Measurements from ENCODE around the gene MYH14.
"Not testable (repeated sequence)": the region's sequence is repeated elsewhere in the genome, so short reads cannot be mapped to it uniquely, and the experiment has no call there.

The MYH14 gene

GRCh38 chr19:50324331-50324730 lies 120.9 kb downstream of the MYH14 start:
- peaks cover 19% of the 10 kb centered on the region for H3K4me1 Mint-ChIP-seq
- ATAC-seq (replicated peaks; ENCODE audit: extremely low read depth, poor library complexity, severe bottlenecking) (no peak), DNase-seq (ENCODE audit: low spot score in 2 of 2) (no peak)
- H3K27ac Mint-ChIP-seq (ENCODE audit: low read depth) = no peak overlapping the region
- peaks cover 79% of the 10 kb centered on the region for H3K27me3 Mint-ChIP-seq
- H3K36me3 Mint-ChIP-seq (ENCODE audit: insufficient read depth) = peaks cover 12% of the 10 kb centered on the region
- H3K9me3 Mint-ChIP-seq = peaks cover under 1% of the 10 kb centered on the region
- no peak overlapping the region for H3K4me3 Mint-ChIP-seq

- Mint-ChIP-seq H3K9me3 (peaks cover 7% of the 10 kb centered on the region), H3K27me3 (peaks cover 81% of the 10 kb centered on the region), H3K36me3 (ENCODE audit: insufficient read depth) (peaks cover 19% of the 10 kb centered on the region), H3K4me3 (no peak overlapping the region), H3K27ac (ENCODE audit: low read depth) (no peak overlapping the region), H3K4me1 (peaks cover 30% of the 10 kb centered on the region)
- ATAC-seq (replicated peaks; ENCODE audit: extremely low read depth, poor library complexity, severe bottlenecking) (peak; percentile 29), DNase-seq (ENCODE audit: low spot score in 2 of 2) (peak; percentile 50 to 53)
Observed at GRCh38 chr19:50325310-50326100, 122.1 kb downstream of the MYH14 start.

- H3K27ac Mint-ChIP-seq (ENCODE audit: low read depth) = no peak overlapping the region
- peaks cover 81% of the 10 kb centered on the region for H3K27me3 Mint-ChIP-seq
- H3K36me3 Mint-ChIP-seq (ENCODE audit: insufficient read depth) = peaks cover 21% of the 10 kb centered on the region
- ATAC-seq (replicated peaks; ENCODE audit: extremely low read depth, poor library complexity, severe bottlenecking) = no peak
- no peak for DNase-seq (ENCODE audit: low spot score in 2 of 2)
- peaks cover 7% of the 10 kb centered on the region for H3K9me3 Mint-ChIP-seq
- H3K4me3 Mint-ChIP-seq = peak overlapping the region; percentile 71
- H3K4me1 Mint-ChIP-seq = peaks cover 37% of the 10 kb centered on the region
Observed at GRCh38 chr19:50326101-50326664, 122.8 kb downstream of the MYH14 start.

GRCh38 chr19:50327013-50327412 lies 123.6 kb downstream of the MYH14 start:
- Mint-ChIP-seq H3K27ac (ENCODE audit: low read depth) (peak overlapping the region; percentile 5), H3K4me1 (peaks cover 44% of the 10 kb centered on the region), H3K4me3 (peak overlapping the region; percentile 71), H3K9me3 (peaks cover 7% of the 10 kb centered on the region), H3K36me3 (ENCODE audit: insufficient read depth) (peaks cover 22% of the 10 kb centered on the region), H3K27me3 (peaks cover 82% of the 10 kb centered on the region)
- DNase-seq (ENCODE audit: low spot score in 2 of 2) (no peak), ATAC-seq (replicated peaks; ENCODE audit: extremely low read depth, poor library complexity, severe bottlenecking) (no peak)

- Mint-ChIP-seq H3K27ac (ENCODE audit: low read depth) (peak overlapping the region; percentile 5), H3K27me3 (peaks cover 82% of the 10 kb centered on the region), H3K36me3 (ENCODE audit: insufficient read depth) (peaks cover 24% of the 10 kb centered on the region), H3K9me3 (peaks cover 7% of the 10 kb centered on the region), H3K4me1 (peaks cover 45% of the 10 kb centered on the region), H3K4me3 (peak overlapping the region; percentile 71)
- no peak for ATAC-seq (replicated peaks; ENCODE audit: extremely low read depth, poor library complexity, severe bottlenecking)
- no peak for DNase-seq (ENCODE audit: low spot score in 2 of 2)
Observed at GRCh38 chr19:50327461-50328223, 124.2 kb downstream of the MYH14 start.

- H3K36me3 Mint-ChIP-seq (ENCODE audit: insufficient read depth) = peaks cover 24% of the 10 kb centered on the region
- peaks cover 48% of the 10 kb centered on the region for H3K4me1 Mint-ChIP-seq
- no peak for ATAC-seq (replicated peaks; ENCODE audit: extremely low read depth, poor library complexity, severe bottlenecking)
- peaks cover 86% of the 10 kb centered on the region for H3K27me3 Mint-ChIP-seq
- H3K9me3 Mint-ChIP-seq = peaks cover 7% of the 10 kb centered on the region
- DNase-seq (ENCODE audit: low spot score in 2 of 2) = no peak
- no peak overlapping the region for H3K4me3 Mint-ChIP-seq
- no peak overlapping the region for H3K27ac Mint-ChIP-seq (ENCODE audit: low read depth)
Observed at GRCh38 chr19:50328224-50328872, 124.9 kb downstream of the MYH14 start.

GRCh38 chr19:50328873-50329145 lies 125.4 kb downstream of the MYH14 start:
- Mint-ChIP-seq H3K27ac (ENCODE audit: low read depth) (no peak overlapping the region), H3K36me3 (ENCODE audit: insufficient read depth) (peaks cover 28% of the 10 kb centered on the region), H3K4me1 (peaks cover 53% of the 10 kb centered on the region), H3K27me3 (peaks cover 82% of the 10 kb centered on the region), H3K4me3 (peak overlapping the region; percentile 47), H3K9me3 (peaks cover 7% of the 10 kb centered on the region)
- no peak for DNase-seq (ENCODE audit: low spot score in 2 of 2)
- peak; percentile 22 for ATAC-seq (replicated peaks; ENCODE audit: extremely low read depth, poor library complexity, severe bottlenecking)

GRCh38 chr19:50329146-50329925 lies 125.9 kb downstream of the MYH14 start, which contains the start of gene KCNC3:
KCNC3 (minus strand) TSS chr19:50329377; CDS start chr19:50329082, 295 bp downstream.
- Mint-ChIP-seq H3K27me3 (peaks cover 78% of the 10 kb centered on the region), H3K9me3 (peaks cover 7% of the 10 kb centered on the region), H3K27ac (ENCODE audit: low read depth) (peak within 1 kb of the TSS; percentile 80), H3K4me3 (peak within 1 kb of the TSS; percentile 47), H3K4me1 (peaks cover 57% of the 10 kb centered on the region), H3K36me3 (ENCODE audit: insufficient read depth) (peaks cover 32% of the 10 kb centered on the region)
- DNase-seq (ENCODE audit: low spot score in 2 of 2) = peak; percentile 63 to 78
- ATAC-seq (replicated peaks; ENCODE audit: extremely low read depth, poor library complexity, severe bottlenecking) = peak; percentile 52

- DNase-seq (ENCODE audit: low spot score in 2 of 2); H3K9me3 Mint-ChIP-seq; ATAC-seq (replicated peaks; ENCODE audit: extremely low read depth, poor library complexity, severe bottlenecking): not testable (repeated sequence)
- Mint-ChIP-seq H3K4me3 (peak overlapping the region; percentile 47), H3K27me3 (peaks cover 78% of the 10 kb centered on the region), H3K4me1 (peaks cover 62% of the 10 kb centered on the region), H3K27ac (ENCODE audit: low read depth) (peak overlapping the region; percentile 80), H3K36me3 (ENCODE audit: insufficient read depth) (peaks cover 33% of the 10 kb centered on the region)
Observed at GRCh38 chr19:50329926-50330294, 126.5 kb downstream of the MYH14 start.

- Mint-ChIP-seq H3K4me3 (peak overlapping the region; percentile 47), H3K4me1 (peaks cover 68% of the 10 kb centered on the region), H3K27me3 (peaks cover 79% of the 10 kb centered on the region), H3K9me3 (peaks cover 7% of the 10 kb centered on the region), H3K27ac (ENCODE audit: low read depth) (peak overlapping the region; percentile 80), H3K36me3 (ENCODE audit: insufficient read depth) (peaks cover 30% of the 10 kb centered on the region)
- ATAC-seq (replicated peaks; ENCODE audit: extremely low read depth, poor library complexity, severe bottlenecking) (peak; percentile 45), DNase-seq (ENCODE audit: low spot score in 2 of 2) (peak; percentile 65)
Observed at GRCh38 chr19:50330365-50331078, 127.1 kb downstream of the MYH14 start.

GRCh38 chr19:50331221-50331993 lies 128.0 kb downstream of the MYH14 start:
- no peak for DNase-seq (ENCODE audit: low spot score in 2 of 2)
- no peak for ATAC-seq (replicated peaks; ENCODE audit: extremely low read depth, poor library complexity, severe bottlenecking)
- peaks cover 83% of the 10 kb centered on the region for H3K27me3 Mint-ChIP-seq
- peaks cover 34% of the 10 kb centered on the region for H3K36me3 Mint-ChIP-seq (ENCODE audit: insufficient read depth)
- peaks cover 68% of the 10 kb centered on the region for H3K4me1 Mint-ChIP-seq
- peaks cover 7% of the 10 kb centered on the region for H3K9me3 Mint-ChIP-seq
- H3K27ac Mint-ChIP-seq (ENCODE audit: low read depth) = no peak overlapping the region
- peak overlapping the region; percentile 47 for H3K4me3 Mint-ChIP-seq
